Mesendoderm (in vitro differentiated cells): ENCODE data around the gene CDCA8.
"Not testable (repeated sequence)": the region's sequence is repeated elsewhere in the genome, so short reads cannot be mapped to it uniquely, and the experiment has no call there.

Experiments used
- DNase-seq: peaks from one replicate; pipeline ENCODE4 v3.0.0; 2013
- H2AK5ac ChIP-seq: 2 replicates; pipeline ENCODE4 v1.6.1; 2013; ENCODE audit warnings: low read length, inconsistent platforms
- H2BK120ac ChIP-seq: 2 replicates; pipeline ENCODE4 v1.6.1; 2013; ENCODE audit warnings: low read depth, mild to moderate bottlenecking, low read length, moderate library complexity, mixed read lengths
- H2BK15ac ChIP-seq: replicated peaks from 2 replicates; pipeline ENCODE4 v1.6.1; 2013; ENCODE audit warnings: low read depth, mild to moderate bottlenecking, moderate library complexity
- H2BK5ac ChIP-seq: 2 replicates; pipeline ENCODE4 v1.6.1; 2013; ENCODE audit warnings: low read length, inconsistent platforms
- H3K18ac ChIP-seq: 2 replicates; pipeline ENCODE4 v1.6.1; 2013; ENCODE audit warnings: mild to moderate bottlenecking, low read length, mixed read lengths
- H3K23ac ChIP-seq: one replicate; pipeline ENCODE4 v1.6.1; 2013; ENCODE audit warnings: low read length
- H3K27ac ChIP-seq: 2 replicates; pipeline ENCODE4 v1.5.1; 2013; ENCODE audit warnings: low read depth, mild to moderate bottlenecking, inconsistent platforms, low read length, moderate library complexity
- H3K27me3 ChIP-seq: 2 replicates; pipeline ENCODE4 v1.6.1; 2013; ENCODE audit warnings: low read length, control low read depth, mild to moderate bottlenecking, inconsistent platforms; ENCODE audit not compliant: insufficient read depth, poor library complexity
- H3K36me3 ChIP-seq: 2 replicates; pipeline ENCODE4 v1.6.1; 2013; ENCODE audit warnings: low read length, inconsistent platforms; ENCODE audit not compliant: control insufficient read depth, insufficient read depth
- H3K4ac ChIP-seq: one replicate; pipeline ENCODE4 v1.6.1; 2013; ENCODE audit warnings: low read depth, mild to moderate bottlenecking, low read length, moderate library complexity
- H3K4me1 ChIP-seq: 2 replicates; pipeline ENCODE4 v1.6.1; 2013; ENCODE audit warnings: low read depth, low read length, inconsistent platforms; ENCODE audit not compliant: control insufficient read depth
- H3K4me2 ChIP-seq: 2 replicates; pipeline ENCODE4 v1.6.1; 2013; ENCODE audit warnings: low read length
- H3K4me3 ChIP-seq: 2 replicates; pipeline ENCODE4 v1.5.1; 2013; ENCODE audit warnings: mild to moderate bottlenecking, low read length
- H3K56ac ChIP-seq: one replicate; pipeline ENCODE4 v1.6.1; 2013; ENCODE audit warnings: low read length
- H3K79me1 ChIP-seq: 2 replicates; pipeline ENCODE4 v1.6.1; 2013; ENCODE audit warnings: low read length, inconsistent platforms
- H3K79me2 ChIP-seq: 2 replicates; pipeline ENCODE4 v1.6.1; 2013; ENCODE audit warnings: mild to moderate bottlenecking, low read length; ENCODE audit not compliant: control insufficient read depth, insufficient read depth
- H3K9ac ChIP-seq: 2 replicates; pipeline ENCODE4 v1.6.1; 2013; ENCODE audit warnings: low read length, inconsistent platforms
- H4K5ac ChIP-seq: one replicate; pipeline ENCODE4 v1.6.1; 2013; ENCODE audit warnings: low read length
- H4K8ac ChIP-seq: one replicate; pipeline ENCODE4 v1.6.1; 2013; ENCODE audit warnings: low read depth, mild to moderate bottlenecking, control low read depth, low read length, moderate library complexity
- WGBS: extraction: QIAGEN DNeasy Blood & Tissue Kit; methylation state at CpG from one replicate; pipeline ENCODE4 v1.1.7; 2013; ENCODE audit warnings: low lambda C conversion rate, missing lambda C conversion rate; ENCODE audit not compliant: insufficient coverage; ENCODE audit errors: extremely low coverage; 5-methylcytosine and 5-hydroxymethylcytosine counted together

CDCA8 gene

DNA sequence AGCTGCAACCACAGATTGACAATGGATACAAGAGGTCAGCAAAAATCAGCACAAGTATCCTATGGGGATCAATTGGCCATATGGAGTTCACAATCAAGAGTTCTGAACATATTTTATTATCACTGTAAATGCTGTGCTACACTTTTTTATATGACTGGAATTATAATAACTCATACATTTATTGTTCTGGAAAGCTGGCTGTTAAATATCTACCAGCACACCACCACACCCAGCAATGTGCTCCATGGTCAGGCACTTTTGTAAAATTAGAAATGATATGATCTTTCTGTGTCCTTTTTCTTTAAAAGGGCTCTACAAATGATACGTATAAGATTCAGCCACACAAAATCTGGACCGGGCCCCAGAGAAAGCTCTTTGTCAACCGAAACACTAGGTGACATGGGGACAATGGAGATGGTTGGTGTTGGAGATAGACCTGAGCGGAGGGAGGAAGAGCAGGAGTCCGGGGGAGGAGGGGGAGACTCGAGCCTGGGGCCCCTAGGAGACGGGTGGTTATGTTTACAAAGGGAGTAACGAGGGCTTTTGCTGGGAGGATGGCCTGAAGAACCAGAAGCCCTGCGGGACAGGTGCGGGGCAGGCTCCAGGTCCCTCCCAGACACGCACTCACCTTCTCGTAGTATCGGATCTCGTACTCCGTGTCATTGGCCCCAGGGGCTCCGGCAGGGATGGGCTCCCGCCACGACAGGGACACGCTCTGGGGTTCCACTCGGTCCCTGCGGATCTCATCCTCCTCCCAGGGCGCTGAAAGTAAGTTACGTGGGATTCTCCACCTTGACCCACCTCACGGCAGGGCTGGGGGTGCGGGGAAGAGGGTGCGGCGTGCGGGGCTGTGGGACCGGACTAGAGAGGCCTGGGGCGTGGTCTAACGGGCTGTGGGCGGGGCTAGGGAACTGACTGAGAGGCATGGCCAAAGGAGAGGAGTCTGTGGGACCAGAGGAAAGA, 42.6 kb downstream of the CDCA8 start:
- no peaks in the 10 kb centered on the region for H3K79me1 ChIP-seq
- H3K23ac ChIP-seq: no peak overlapping the region
- H2BK5ac ChIP-seq: no peak overlapping the region
- peak; percentile 25 for DNase-seq
- H3K4me2 ChIP-seq: peak overlapping the region; percentile 81
- H2AK5ac ChIP-seq: no peak overlapping the region
- H4K5ac ChIP-seq: no peak overlapping the region
- H4K8ac ChIP-seq: no peak overlapping the region
- H3K4me1 ChIP-seq: no peaks in the 10 kb centered on the region
- no CpG with 5 or more reads among the region's 32 CpGs for WGBS
- H3K36me3 ChIP-seq: no peaks in the 10 kb centered on the region
- no peak overlapping the region for H3K56ac ChIP-seq
- no peaks in the 10 kb centered on the region for H3K27me3 ChIP-seq
- no peak overlapping the region for H2BK120ac ChIP-seq
- no peak overlapping the region for H3K18ac ChIP-seq
- H3K4me3 ChIP-seq: no peak overlapping the region
- no peak overlapping the region for H3K27ac ChIP-seq
- H3K9ac ChIP-seq: no peak overlapping the region
- no peaks in the 10 kb centered on the region for H3K79me2 ChIP-seq
- no peak overlapping the region for H3K4ac ChIP-seq
- no peak overlapping the region for H2BK15ac ChIP-seq

DNA sequence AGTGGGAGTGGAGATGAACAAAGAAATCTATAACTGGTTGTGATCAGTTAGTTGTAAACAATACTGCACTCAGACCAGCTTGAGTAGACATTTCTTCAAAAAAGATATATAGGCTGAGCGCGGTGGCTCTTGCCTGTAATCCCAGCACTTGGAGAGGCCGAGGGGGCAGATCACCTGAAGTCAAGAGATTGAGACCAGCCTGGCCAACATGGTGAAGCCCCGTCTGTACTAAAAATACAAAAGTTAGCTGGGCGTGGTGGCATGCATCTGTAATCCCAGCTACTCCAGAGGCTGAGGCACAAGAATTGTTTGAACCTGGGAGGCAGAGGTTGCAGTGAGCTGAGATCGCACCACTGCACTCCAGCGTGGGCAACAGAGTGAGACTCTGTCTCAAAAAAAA, 45.7 kb downstream of the CDCA8 start:
- H3K4me2 ChIP-seq, H3K56ac ChIP-seq, DNase-seq, H2AK5ac ChIP-seq, H3K4me1 ChIP-seq, H4K5ac ChIP-seq, H3K79me1 ChIP-seq, H3K4me3 ChIP-seq, H3K36me3 ChIP-seq, H2BK5ac ChIP-seq, H3K27me3 ChIP-seq, H3K9ac ChIP-seq, H3K4ac ChIP-seq, H3K23ac ChIP-seq, H3K18ac ChIP-seq, H2BK15ac ChIP-seq, H3K79me2 ChIP-seq, H2BK120ac ChIP-seq, H3K27ac ChIP-seq, H4K8ac ChIP-seq: not testable (repeated sequence)
- no CpG with 5 or more reads among the region's 7 CpGs for WGBS

DNA sequence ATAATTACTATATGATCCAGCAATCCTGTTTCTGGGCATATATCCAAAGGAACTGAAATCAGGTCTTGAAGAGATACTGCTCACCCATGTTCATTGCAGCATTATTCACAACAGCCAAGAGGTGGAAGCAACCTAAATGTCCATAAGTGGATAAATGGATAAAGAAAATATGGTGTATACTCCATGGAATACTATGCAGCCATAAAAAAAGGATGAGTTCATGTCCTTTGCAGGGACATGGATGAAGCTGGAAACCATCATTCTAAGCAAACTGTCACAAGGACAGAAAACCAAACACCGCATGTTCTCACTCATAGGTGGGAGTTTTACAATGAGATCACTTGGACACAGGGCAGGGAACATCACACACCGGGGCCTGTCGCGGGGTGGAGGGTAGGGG, 46.3 kb downstream of the CDCA8 start:
- H3K79me2 ChIP-seq, H3K27ac ChIP-seq, H2BK120ac ChIP-seq, H2BK5ac ChIP-seq, H3K4ac ChIP-seq, H3K4me3 ChIP-seq, H3K79me1 ChIP-seq, H3K4me2 ChIP-seq, H3K18ac ChIP-seq, DNase-seq, H3K23ac ChIP-seq, H2AK5ac ChIP-seq, H4K5ac ChIP-seq, H3K4me1 ChIP-seq, H4K8ac ChIP-seq, H3K27me3 ChIP-seq, H3K56ac ChIP-seq, H2BK15ac ChIP-seq, H3K36me3 ChIP-seq, H3K9ac ChIP-seq: not testable (repeated sequence)
- WGBS: no CpG with 5 or more reads among the region's 4 CpGs

DNA sequence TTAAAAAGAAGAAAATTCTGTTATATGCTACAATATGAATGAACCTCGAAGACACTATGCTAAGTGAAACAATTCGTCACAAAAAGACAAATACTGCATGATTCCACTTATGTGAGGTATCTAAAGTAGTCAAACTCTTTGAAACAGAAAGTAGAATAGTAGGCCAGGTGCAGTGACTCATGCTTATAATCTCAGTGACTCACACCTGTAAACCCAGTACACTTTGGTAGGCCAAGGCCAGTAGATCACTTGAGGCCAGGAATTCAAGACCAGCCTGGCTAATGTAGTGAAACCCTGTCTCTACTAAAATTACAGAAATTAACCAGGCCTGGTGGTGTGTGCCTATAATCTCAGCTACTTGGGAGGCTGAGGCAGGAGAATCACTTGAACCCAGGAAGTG, 46.9 kb downstream of the CDCA8 start:
- Histone ChIP-seq H3K27me3 (no peaks in the 10 kb centered on the region), H2BK15ac (no peak overlapping the region), H3K36me3 (no peaks in the 10 kb centered on the region), H3K4me3 (no peak overlapping the region), H4K5ac (no peak overlapping the region), H3K23ac (no peak overlapping the region), H3K27ac (no peak overlapping the region), H2BK120ac (no peak overlapping the region), H4K8ac (no peak overlapping the region), H3K79me1 (no peaks in the 10 kb centered on the region), H3K9ac (no peak overlapping the region), H3K56ac (no peak overlapping the region), H3K4me1 (no peaks in the 10 kb centered on the region), H2BK5ac (no peak overlapping the region), H3K4ac (no peak overlapping the region), H3K79me2 (no peaks in the 10 kb centered on the region), H2AK5ac (no peak overlapping the region), H3K4me2 (no peak overlapping the region), H3K18ac (no peak overlapping the region)
- WGBS: no CpG with 5 or more reads among the region's 2 CpGs
- no peak for DNase-seq

DNA sequence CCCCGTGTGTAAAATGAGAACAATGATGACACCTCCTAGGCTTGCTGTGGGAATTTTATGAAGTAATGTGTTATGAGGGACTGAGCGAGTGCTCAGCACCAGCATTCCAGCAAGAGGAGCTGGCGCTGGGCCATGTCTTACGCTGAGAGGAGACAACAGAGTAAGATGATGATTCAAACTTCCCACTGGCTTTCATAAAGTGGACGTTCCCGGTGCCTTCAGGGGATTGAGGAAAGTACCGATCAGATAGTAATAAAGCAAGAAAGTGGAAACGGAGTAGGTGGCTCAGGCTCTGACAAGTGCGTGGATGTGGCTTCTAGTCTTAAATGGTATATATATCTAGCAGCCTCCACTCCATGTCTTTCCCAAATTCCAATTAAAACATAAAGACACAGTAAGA, 48.8 kb downstream of the CDCA8 start:
- Histone ChIP-seq H3K79me2 (no peaks in the 10 kb centered on the region), H3K56ac (no peak overlapping the region), H3K27me3 (no peaks in the 10 kb centered on the region), H3K4me2 (no peak overlapping the region), H4K5ac (no peak overlapping the region), H2BK5ac (no peak overlapping the region), H3K9ac (no peak overlapping the region), H3K79me1 (no peaks in the 10 kb centered on the region), H3K18ac (no peak overlapping the region), H2BK120ac (no peak overlapping the region), H3K23ac (no peak overlapping the region), H3K4me3 (no peak overlapping the region), H2BK15ac (no peak overlapping the region), H3K4me1 (no peaks in the 10 kb centered on the region), H3K36me3 (no peaks in the 10 kb centered on the region), H2AK5ac (no peak overlapping the region), H3K4ac (no peak overlapping the region), H3K27ac (no peak overlapping the region), H4K8ac (no peak overlapping the region)
- WGBS: no CpG with 5 or more reads among the region's 9 CpGs
- DNase-seq: no peak

DNA sequence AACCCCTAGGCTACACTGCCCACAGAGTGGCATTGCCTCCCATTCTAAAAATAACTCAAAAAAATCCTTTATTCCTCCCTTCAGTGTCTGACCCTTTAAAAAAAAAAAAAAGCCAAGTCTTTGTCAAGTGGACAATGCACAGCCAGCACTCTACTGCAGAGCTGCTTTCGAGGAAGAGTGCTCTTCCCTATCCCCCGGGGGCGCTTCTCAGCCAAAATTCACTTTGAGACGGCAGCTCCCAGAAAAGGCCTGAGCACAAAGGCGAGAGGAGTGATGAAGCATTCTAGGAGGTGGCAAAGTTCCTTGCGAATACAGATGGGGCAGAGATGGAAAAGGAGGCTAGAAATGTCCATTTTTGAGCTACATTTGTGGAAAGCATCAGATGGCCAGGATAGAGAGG, 49.3 kb downstream of the CDCA8 start:
- DNase-seq: no peak
- H3K79me2 ChIP-seq: no peaks in the 10 kb centered on the region
- H3K27me3 ChIP-seq: no peaks in the 10 kb centered on the region
- no CpG with 5 or more reads among the region's 6 CpGs for WGBS
- no peaks in the 10 kb centered on the region for H3K36me3 ChIP-seq
- no peak overlapping the region for H3K18ac ChIP-seq
- no peak overlapping the region for H3K27ac ChIP-seq
- H2AK5ac ChIP-seq: no peak overlapping the region
- H3K9ac ChIP-seq: no peak overlapping the region
- H3K79me1 ChIP-seq: no peaks in the 10 kb centered on the region
- H2BK15ac ChIP-seq: no peak overlapping the region
- no peak overlapping the region for H3K56ac ChIP-seq
- H3K4ac ChIP-seq: no peak overlapping the region
- H3K4me1 ChIP-seq: no peaks in the 10 kb centered on the region
- no peak overlapping the region for H3K4me2 ChIP-seq
- no peak overlapping the region for H3K4me3 ChIP-seq
- no peak overlapping the region for H3K23ac ChIP-seq
- no peak overlapping the region for H4K8ac ChIP-seq
- H2BK5ac ChIP-seq: no peak overlapping the region
- no peak overlapping the region for H2BK120ac ChIP-seq
- no peak overlapping the region for H4K5ac ChIP-seq
